K562 (cell line): ENCODE results near the gene FOXRED2. TPM values are rescaled to one million over a fixed set of nuclear protein-coding genes. Genes with fewer than 3 reads are reported as not detected.

Source experiments
- CAMTA2 ChIP-seq: fragments of 250-450 bp; sonication (Bioruptor Pico); conservative IDR thresholded peaks from 2 replicates; pipeline ENCODE4 v1.5.1; 2022
- ETS1 ChIP-seq: conservative IDR thresholded peaks from 2 replicates; pipeline ENCODE4 v1.6.1; 2011; ENCODE audit warnings: low read depth, mild to moderate bottlenecking, low read length; ENCODE audit not compliant: control insufficient read depth
- EWSR1 ChIP-seq: fragments of 450-650 bp; IDR thresholded peaks from 2 replicates; pipeline ENCODE4 v1.6.1; 2018; ENCODE audit warnings: borderline replicate concordance, mild to moderate bottlenecking, low read depth, moderate library complexity; ENCODE audit not compliant: partially characterized antibody
- KLF16 ChIP-seq: IDR thresholded peaks from 2 replicates; pipeline ENCODE4 v1.6.1; 2016; ENCODE audit warnings: antibody characterized with exemption
- L3MBTL2 ChIP-seq: fragments of 450-650 bp; IDR thresholded peaks from 2 replicates; pipeline ENCODE4 v1.6.1; 2016; ENCODE audit warnings: mild to moderate bottlenecking, moderate library complexity
- NCOA1 ChIP-seq: fragments of 450-650 bp; IDR thresholded peaks from 2 replicates; pipeline ENCODE4 v1.6.1; 2016; ENCODE audit warnings: low read depth
- PCBP1 ChIP-seq: fragments of 200-400 bp; formaldehyde crosslinking; IDR thresholded peaks from 2 replicates; pipeline ENCODE4 v1.6.1; 2018; ENCODE audit warnings: mild to moderate bottlenecking, low read depth, low read length; ENCODE audit not compliant: poor library complexity, severe bottlenecking
- PPARD ChIP-seq: fragments of 250-450 bp; sonication (Bioruptor Pico); IDR thresholded peaks from 2 replicates; pipeline ENCODE4 v1.8.0; 2022; ENCODE audit warnings: inconsistent platforms, mild to moderate bottlenecking, moderate library complexity
- PYGO2 ChIP-seq: fragments of 450-650 bp; IDR thresholded peaks from 2 replicates; pipeline ENCODE4 v1.6.1; 2016; ENCODE audit warnings: mild to moderate bottlenecking, missing genetic modification characterization, moderate library complexity, missing compliant biosample characterization
- RB1 ChIP-seq: fragments of 450-650 bp; IDR thresholded peaks from 2 replicates; pipeline ENCODE4 v1.6.1; 2017; ENCODE audit warnings: low read depth, mild to moderate bottlenecking
- SIN3B ChIP-seq: fragments of 450-650 bp; IDR thresholded peaks from 2 replicates; pipeline ENCODE4 v1.6.1; 2017; ENCODE audit warnings: low read depth, mild to moderate bottlenecking, moderate library complexity
- TAL1 ChIP-seq: fragments of 450-650 bp; IDR thresholded peaks from 2 replicates; pipeline ENCODE4 v1.6.1; 2016; ENCODE audit warnings: mild to moderate bottlenecking
- TRIM24 ChIP-seq, 2 experiments: fragments of 450-650 bp; IDR thresholded peaks; 2 replicates each; pipeline ENCODE4 v1.6.1; 2016
- XRCC4 ChIP-seq: IDR thresholded peaks from one replicate; pipeline ENCODE4 v1.6.1; 2011; ENCODE audit not compliant: insufficient read depth, insufficient read length; ENCODE audit errors: extremely low read depth
- XRCC5 ChIP-seq: fragments of 200-400 bp; formaldehyde crosslinking; IDR thresholded peaks from 2 replicates; pipeline ENCODE4 v1.6.1; 2017; ENCODE audit warnings: low read depth, mild to moderate bottlenecking, low read length
- ZBTB33 ChIP-seq: sonication (generic); formaldehyde crosslinking; IDR thresholded peaks from 2 replicates; pipeline ENCODE4 v1.8.1; 2023; ENCODE audit warnings: mild to moderate bottlenecking, missing genetic modification reagents
- ZFP91 ChIP-seq: sonication (generic); formaldehyde crosslinking; IDR thresholded peaks from 2 replicates; pipeline ENCODE4 v1.8.0; 2022; ENCODE audit warnings: mild to moderate bottlenecking, missing genetic modification reagents
- ZNF253 ChIP-seq: fragments of 250-450 bp; sonication (Bioruptor Pico); conservative IDR thresholded peaks from 2 replicates; pipeline ENCODE4 v1.6.1; 2021; ENCODE audit warnings: mild to moderate bottlenecking
- ZNF561 ChIP-seq: fragments of 450-650 bp; formaldehyde crosslinking; conservative IDR thresholded peaks from 2 replicates; pipeline ENCODE4 v1.4.0; 2020; ENCODE audit warnings: mild to moderate bottlenecking, moderate library complexity
- ZNF584 ChIP-seq: fragments of 200-800 bp; sonication (Bioruptor generic); IDR thresholded peaks from 2 replicates; pipeline ENCODE4 v1.6.1; 2016; ENCODE audit warnings: low read depth, mild to moderate bottlenecking, missing genetic modification characterization, missing compliant biosample characterization
- ZNF79 ChIP-seq: fragments of 250-450 bp; sonication (Bioruptor Pico); IDR thresholded peaks from 2 replicates; pipeline ENCODE4 v1.4.0; 2020; ENCODE audit warnings: low read depth, mild to moderate bottlenecking, moderate library complexity
- polyA plus RNA-seq, 8 experiments: library from polyadenylated mRNA; depleted of rRNA in 4 of 8; stranded (reverse) in 5 of 8; unstranded in 3 of 8; fragments of >200 nt; fragmentation: Nextera tagmentation in 2 of 8; fragmentation: Illumina TruSeq in 1 of 8; extraction: Ambion mirVana in 2 of 8; extraction: Trizol in 1 of 8; gene quantifications; 2 replicates each; pipeline versions ENCODE4 v1.2.1 to v1.2.3, GENCODE V29; 2011 to 2014; ENCODE audit warnings: inconsistent platforms in 1 of 8, missing spikeins in 1 of 8
- total RNA-seq, 7 experiments: library from RNA; depleted of rRNA in 6 of 7; stranded (reverse); fragments of >200 nt in 6 of 7; fragmentation: Illumina TruSeq in 2 of 7; extraction: Trizol in 2 of 7; gene quantifications; 2 replicates each; pipeline versions ENCODE4 v1.2.1 to v1.2.3, GENCODE V29; 2011 to 2021; ENCODE audit warnings: low replicate concordance in 1 of 7
- TF ChIP-seq, protein P1 (sequence below): IDR thresholded peaks from 2 replicates; pipeline ENCODE4 v1.6.1; 2011; ENCODE audit warnings: borderline replicate concordance, low read depth, mild to moderate bottlenecking, moderate library complexity, low read length; ENCODE audit not compliant: insufficient read depth, poor library complexity, severe bottlenecking
- TF ChIP-seq, protein P2 (sequence below): sonication (generic); IDR thresholded peaks from 2 replicates; pipeline ENCODE4 v1.6.1; 2016

Gene FOXRED2
- total and polyA plus RNA-seq, 9 of the 15 experiments (the other 6 are each of a cell fraction or from before 2014, with no cell fraction given) = 2.8 to 48.4 (median 7.8) TPM

GRCh38 chr22:36478966-36479365 is 27.9 kb downstream of the FOXRED2 start (continued):
- TF ChIP-seq EWSR1 = no peak
- no peak for TF ChIP-seq ZFP91 (CRISPR knock-in tag)
- TF ChIP-seq TRIM24 (IDR thresholded peaks at IDR 0.05) = peak; percentile 71 to 86
- no peak for TF ChIP-seq ZNF584 (CRISPR knock-in tag)
- TF ChIP-seq ZNF253 (CRISPR knock-in tag) = no peak
- TF ChIP-seq ZNF79 (CRISPR knock-in tag) = no peak
- no peak for TF ChIP-seq RB1
- TF ChIP-seq TAL1 = peak; percentile 78
- no peak for TF ChIP-seq ZNF561 (CRISPR knock-in tag)
- no peak for TF ChIP-seq L3MBTL2
- peak; percentile 63; the same call in 1 of the 2 replicates for TF ChIP-seq NCOA1
- no peak for TF ChIP-seq XRCC4
- no peak for TF ChIP-seq PCBP1
- no peak for TF ChIP-seq XRCC5
- TF ChIP-seq KLF16 = peak; percentile 51; the same call in 1 of the 2 replicates
- TF ChIP-seq ETS1 = no peak
- TF ChIP-seq ZBTB33 = no peak
- TF ChIP-seq SIN3B = no peak
- no peak for TF ChIP-seq PPARD
- TF ChIP-seq, protein P1, sequence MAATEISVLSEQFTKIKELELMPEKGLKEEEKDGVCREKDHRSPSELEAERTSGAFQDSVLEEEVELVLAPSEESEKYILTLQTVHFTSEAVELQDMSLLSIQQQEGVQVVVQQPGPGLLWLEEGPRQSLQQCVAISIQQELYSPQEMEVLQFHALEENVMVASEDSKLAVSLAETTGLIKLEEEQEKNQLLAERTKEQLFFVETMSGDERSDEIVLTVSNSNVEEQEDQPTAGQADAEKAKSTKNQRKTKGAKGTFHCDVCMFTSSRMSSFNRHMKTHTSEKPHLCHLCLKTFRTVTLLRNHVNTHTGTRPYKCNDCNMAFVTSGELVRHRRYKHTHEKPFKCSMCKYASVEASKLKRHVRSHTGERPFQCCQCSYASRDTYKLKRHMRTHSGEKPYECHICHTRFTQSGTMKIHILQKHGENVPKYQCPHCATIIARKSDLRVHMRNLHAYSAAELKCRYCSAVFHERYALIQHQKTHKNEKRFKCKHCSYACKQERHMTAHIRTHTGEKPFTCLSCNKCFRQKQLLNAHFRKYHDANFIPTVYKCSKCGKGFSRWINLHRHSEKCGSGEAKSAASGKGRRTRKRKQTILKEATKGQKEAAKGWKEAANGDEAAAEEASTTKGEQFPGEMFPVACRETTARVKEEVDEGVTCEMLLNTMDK = no peak
- TF ChIP-seq, protein P2, sequence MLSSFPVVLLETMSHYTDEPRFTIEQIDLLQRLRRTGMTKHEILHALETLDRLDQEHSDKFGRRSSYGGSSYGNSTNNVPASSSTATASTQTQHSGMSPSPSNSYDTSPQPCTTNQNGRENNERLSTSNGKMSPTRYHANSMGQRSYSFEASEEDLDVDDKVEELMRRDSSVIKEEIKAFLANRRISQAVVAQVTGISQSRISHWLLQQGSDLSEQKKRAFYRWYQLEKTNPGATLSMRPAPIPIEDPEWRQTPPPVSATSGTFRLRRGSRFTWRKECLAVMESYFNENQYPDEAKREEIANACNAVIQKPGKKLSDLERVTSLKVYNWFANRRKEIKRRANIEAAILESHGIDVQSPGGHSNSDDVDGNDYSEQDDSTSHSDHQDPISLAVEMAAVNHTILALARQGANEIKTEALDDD = 0 out of 2 replicates have a peak, but pooled peaks have one; percentile 30
- no peak for TF ChIP-seq PYGO2 (tag)
- TF ChIP-seq CAMTA2 = no peak
